Parietal lobe (tissue), 1 donor: ENCODE measurements around the gene PHYKPL. TPM values are rescaled to one million over a fixed set of nuclear protein-coding genes. Genes with fewer than 3 reads are reported as not detected.

ENCODE experiments used
- total RNA-seq: library from RNA; depleted of rRNA; stranded (reverse); fragments of >200 nt; gene quantifications from one replicate; pipeline ENCODE4 v1.2.3, GENCODE V29; 2014

PHYKPL gene
- total RNA-seq, result 52.0 TPM

GRCh38 chr5:178232124-178232919 lies at the start of gene PHYKPL:
Gene PHYKPL, minus strand, starts transcription at chr5:178232802. Its CDS starts 252 bp downstream, at chr5:178232550.

DNA sequence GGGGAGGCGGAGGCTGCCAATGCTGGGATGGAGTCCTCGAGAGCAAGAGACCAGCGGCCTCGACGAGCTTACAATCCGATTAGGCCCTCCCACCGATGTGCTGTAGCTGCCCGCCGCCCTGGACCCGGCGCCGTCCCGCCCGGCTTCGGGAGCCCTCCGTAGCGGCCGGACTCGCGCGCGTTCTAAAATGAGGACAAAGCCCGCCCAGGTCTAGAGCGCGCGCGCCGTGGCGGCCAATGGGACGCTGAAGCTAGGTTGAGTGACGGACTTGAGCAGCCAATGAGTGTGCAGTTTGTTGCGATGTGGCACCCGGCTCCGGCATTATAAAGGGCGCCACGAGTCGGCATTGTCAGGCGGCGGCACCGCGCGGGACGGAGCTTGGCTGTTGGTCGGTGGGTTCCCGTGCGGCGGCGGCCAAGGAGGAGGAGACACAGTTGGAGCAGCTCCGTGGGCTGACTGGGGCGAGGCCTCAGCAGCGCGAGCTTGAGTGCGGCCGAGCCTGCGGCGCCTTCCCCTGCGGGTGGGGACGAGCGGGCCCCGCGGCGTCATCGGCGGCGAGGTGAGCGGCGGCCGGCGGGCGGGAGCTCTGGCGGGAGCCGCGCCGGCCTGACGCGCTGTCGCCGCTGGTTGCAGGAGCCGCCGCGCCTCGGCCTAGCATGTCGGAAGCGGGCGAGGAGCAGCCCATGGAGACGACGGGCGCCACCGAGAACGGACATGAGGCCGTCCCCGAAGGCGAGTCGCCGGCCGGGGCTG lies 28.2 kb downstream of the PHYKPL start, which contains the start of gene HNRNPAB:
TSS of gene HNRNPAB (plus strand) at position 352 of the 753 bp plus-strand sequence. CDS start at position 657, 305 bp downstream.

DNA sequence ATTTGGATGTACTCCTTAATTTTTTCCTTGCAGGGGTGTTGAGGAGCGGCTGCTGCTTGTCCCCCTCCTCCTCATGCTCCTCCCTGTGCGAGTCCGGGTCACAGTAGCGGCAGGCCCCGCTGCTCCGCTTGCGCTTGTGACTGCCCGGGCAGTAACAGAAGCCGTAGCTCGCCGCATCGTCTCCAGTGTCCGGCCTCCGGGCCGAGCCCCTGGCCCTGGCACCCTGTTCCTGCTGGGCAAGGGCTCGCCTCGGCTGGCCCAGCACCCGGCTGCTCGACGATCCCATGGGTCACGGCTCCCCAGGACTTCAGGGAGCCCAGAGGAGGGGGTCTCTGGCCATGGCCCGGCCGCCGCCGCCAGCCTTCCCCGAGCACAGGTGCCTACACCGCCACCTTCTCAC lies 45.6 kb downstream of the PHYKPL start, which contains the start of gene GMCL2:
TSS of gene GMCL2 (minus strand) at position 358 of the 400 bp plus-strand sequence. CDS start at position 286, 72 bp downstream.

Other genes with a start within 250 kb of the PHYKPL start
- gene PROP1, start 236.6 kb downstream of the PHYKPL start, total RNA-seq, result not detected
- gene N4BP3, start 119.3 kb downstream of the PHYKPL start, total RNA-seq, result 9.7 TPM
- gene RMND5B, start 101.8 kb downstream of the PHYKPL start, total RNA-seq, result 31.6 TPM
- gene NHP2, start 78.9 kb downstream of the PHYKPL start, total RNA-seq, result 96.4 TPM
- gene GMCL2, start 45.4 kb downstream of the PHYKPL start, total RNA-seq, result not detected
- gene HNRNPAB, start 28.3 kb downstream of the PHYKPL start, total RNA-seq, result 46.0 TPM